ENCODE results near the gene MARCHF2.
"Not testable (repeated sequence)": the region's sequence is repeated elsewhere in the genome, so short reads cannot be mapped to it uniquely, and the experiment has no call there.

Gene MARCHF2

GRCh38 chr19:8413629-8413995 is 507 bp downstream of the MARCHF2 start:
- no peak for DNase-seq

GRCh38 chr19:8416796-8417195 is 3.7 kb downstream of the MARCHF2 start:
- no peak for DNase-seq

GRCh38 chr19:8421484-8422461 is 8.7 kb downstream of the MARCHF2 start:
- DNase-seq: no peak

- no peak for DNase-seq
Observed at GRCh38 chr19:8423817-8424223, 10.7 kb downstream of the MARCHF2 start.

- DNase-seq: not testable (repeated sequence)
Observed at GRCh38 chr19:8425331-8425730, 12.2 kb downstream of the MARCHF2 start.

- DNase-seq: no peak
Observed at GRCh38 chr19:8426283-8426682, 13.2 kb downstream of the MARCHF2 start.

- DNase-seq: no peak
Observed at GRCh38 chr19:8429044-8429443, 15.9 kb downstream of the MARCHF2 start.

- no peak for DNase-seq
Observed at GRCh38 chr19:8429826-8430225, 16.7 kb downstream of the MARCHF2 start.

GRCh38 chr19:8430650-8431049 is 17.5 kb downstream of the MARCHF2 start:
- DNase-seq: no peak

- DNase-seq: no peak
Observed at GRCh38 chr19:8438236-8438635, 25.1 kb downstream of the MARCHF2 start.

- no peak for DNase-seq
Observed at GRCh38 chr19:8441725-8442544, 28.8 kb downstream of the MARCHF2 start.

- not testable (repeated sequence) for DNase-seq
Observed at GRCh38 chr19:8444140-8444676, 31.1 kb downstream of the MARCHF2 start.

GRCh38 chr19:8444677-8445487 is 31.8 kb downstream of the MARCHF2 start, which contains the start of gene HNRNPM:
HNRNPM (plus strand) TSS chr19:8444975; CDS start chr19:8444999, 24 bp downstream.
- DNase-seq: peak; percentile 96

GRCh38 chr19:8445488-8446001 is 32.4 kb downstream of the MARCHF2 start:
- peak; percentile 17 for DNase-seq

GRCh38 chr19:8446061-8446709 is 33.1 kb downstream of the MARCHF2 start:
- DNase-seq: no peak

GRCh38 chr19:8449830-8450229 is 36.7 kb downstream of the MARCHF2 start:
- DNase-seq: no peak

- no peak for DNase-seq
Observed at GRCh38 chr19:8451377-8451776, 38.3 kb downstream of the MARCHF2 start.

GRCh38 chr19:8451885-8452284 is 38.8 kb downstream of the MARCHF2 start:
- no peak for DNase-seq

- no peak for DNase-seq
Observed at GRCh38 chr19:8452446-8453123, 39.5 kb downstream of the MARCHF2 start.

GRCh38 chr19:8453616-8454015 is 40.5 kb downstream of the MARCHF2 start:
- no peak for DNase-seq

GRCh38 chr19:8454218-8454617 is 41.1 kb downstream of the MARCHF2 start:
- no peak for DNase-seq
